Neural progenitor cell (in vitro differentiated cells): ENCODE measurements around the gene HOMER2.

Experiments
- EZH2 ChIP-seq: fragments of 200-600 bp; sonication (generic); IDR thresholded peaks from 2 replicates; pipeline ENCODE4 v1.6.1; 2017; ENCODE audit warnings: antibody characterized with exemption, mild to moderate bottlenecking, moderate library complexity
- EZH2phosphoT487 ChIP-seq: fragments of 200-600 bp; sonication (generic); IDR thresholded peaks from 2 replicates; pipeline ENCODE4 v1.6.1; 2017; ENCODE audit warnings: antibody characterized with exemption
- TF ChIP-seq, protein P1 (sequence below): fragments of 200-600 bp; sonication (generic); IDR thresholded peaks from 2 replicates; pipeline ENCODE4 v1.5.1; 2017; ENCODE audit warnings: antibody characterized with exemption, mild to moderate bottlenecking

DNA sequence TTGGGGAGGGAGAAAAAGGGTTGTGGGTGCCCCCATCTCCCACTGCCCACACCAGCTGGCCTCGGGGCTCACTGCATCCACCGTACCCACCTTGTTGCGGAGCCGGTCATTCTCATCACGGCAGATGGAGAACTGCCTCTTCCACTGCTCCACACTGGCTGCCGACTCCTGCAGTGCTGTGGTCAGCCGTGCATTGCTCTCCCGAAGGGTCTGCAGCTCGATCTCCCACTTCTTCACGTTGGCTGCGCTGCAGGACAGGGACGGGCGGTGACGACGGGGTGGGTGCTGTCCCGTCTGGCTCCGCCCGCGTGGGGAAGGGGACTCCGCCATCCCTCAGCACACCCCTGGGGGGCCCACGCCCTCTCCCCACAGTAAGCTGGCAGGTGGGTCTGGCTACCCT, 98.0 kb downstream of the HOMER2 start:
- TF ChIP-seq, protein P1, sequence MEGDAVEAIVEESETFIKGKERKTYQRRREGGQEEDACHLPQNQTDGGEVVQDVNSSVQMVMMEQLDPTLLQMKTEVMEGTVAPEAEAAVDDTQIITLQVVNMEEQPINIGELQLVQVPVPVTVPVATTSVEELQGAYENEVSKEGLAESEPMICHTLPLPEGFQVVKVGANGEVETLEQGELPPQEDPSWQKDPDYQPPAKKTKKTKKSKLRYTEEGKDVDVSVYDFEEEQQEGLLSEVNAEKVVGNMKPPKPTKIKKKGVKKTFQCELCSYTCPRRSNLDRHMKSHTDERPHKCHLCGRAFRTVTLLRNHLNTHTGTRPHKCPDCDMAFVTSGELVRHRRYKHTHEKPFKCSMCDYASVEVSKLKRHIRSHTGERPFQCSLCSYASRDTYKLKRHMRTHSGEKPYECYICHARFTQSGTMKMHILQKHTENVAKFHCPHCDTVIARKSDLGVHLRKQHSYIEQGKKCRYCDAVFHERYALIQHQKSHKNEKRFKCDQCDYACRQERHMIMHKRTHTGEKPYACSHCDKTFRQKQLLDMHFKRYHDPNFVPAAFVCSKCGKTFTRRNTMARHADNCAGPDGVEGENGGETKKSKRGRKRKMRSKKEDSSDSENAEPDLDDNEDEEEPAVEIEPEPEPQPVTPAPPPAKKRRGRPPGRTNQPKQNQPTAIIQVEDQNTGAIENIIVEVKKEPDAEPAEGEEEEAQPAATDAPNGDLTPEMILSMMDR: no peak
- TF ChIP-seq EZH2: no peak
- TF ChIP-seq EZH2phosphoT487: no peak
